Panc1 (cell line): ENCODE measurements around the gene MAML3. TPM values are rescaled to one million over a fixed set of nuclear protein-coding genes. Genes with fewer than 3 reads are reported as not detected.

Source experiments
- ATAC-seq: fragments of 200-7000 bp; cut with Tn5 transposase; 2 replicates; pipeline ENCODE4 v1.9.1; 2020; ENCODE audit warnings: mild to moderate bottlenecking, moderate library complexity
- BruUV-seq: library from RNA; stranded (reverse); fragments of 400-500 nt; replicated peaks from 2 replicates; lab custom pipeline; 2021; lab: Mats Ljungman, UMichigan
- CTCF ChIA-PET: fragments of 300-600 bp; sonication (Branson Sonifier 250); formaldehyde crosslinking; loops from one replicate; lab custom pipeline; 2022; ENCODE audit warnings: antibody characterized with exemption; lab: Charles Lee
- POLR2A ChIA-PET: fragments of 300-600 bp; sonication (Branson Sonifier 250); formaldehyde crosslinking; loops from one replicate; lab custom pipeline; 2022; ENCODE audit warnings: antibody characterized with exemption; lab: Charles Lee
- DNase-seq: peaks from one replicate; pipeline ENCODE4 v3.0.0-alpha.2; 2010; ENCODE audit warnings: low read depth, low spot score
- H3K27ac ChIP-seq: 2 replicates; pipeline ENCODE4 v1.5.1; 2011; ENCODE audit warnings: mild to moderate bottlenecking, low read length, inconsistent platforms
- H3K27me3 ChIP-seq: fragments of 200-500 bp; sonication (Bioruptor generic); 2 replicates; pipeline ENCODE4 v1.6.0; 2014; ENCODE audit warnings: low read length, inconsistent platforms; ENCODE audit not compliant: control insufficient read depth, insufficient read depth
- H3K36me3 ChIP-seq: fragments of 200-500 bp; sonication (Bioruptor generic); 2 replicates; pipeline ENCODE4 v1.5.1; 2014; ENCODE audit warnings: inconsistent platforms, mild to moderate bottlenecking, low read length, moderate library complexity; ENCODE audit not compliant: control insufficient read depth, insufficient read depth
- H3K4me1 ChIP-seq: 2 replicates; pipeline ENCODE4 v1.5.1; 2011; ENCODE audit warnings: inconsistent platforms, mild to moderate bottlenecking, low read length, moderate library complexity; ENCODE audit not compliant: control insufficient read depth, insufficient read depth
- H3K4me3 ChIP-seq, 2 experiments: 2 replicates each; pipeline ENCODE4 v1.5.1; 2011 to 2012; ENCODE audit warnings: low read depth in 2 of 2, low read length in 2 of 2, mild to moderate bottlenecking in 2 of 2, inconsistent platforms in 1 of 2, moderate library complexity in 1 of 2
- H3K9me3 ChIP-seq: fragments of 200-500 bp; sonication (Bioruptor generic); 2 replicates; pipeline ENCODE4 v1.5.1; 2014; ENCODE audit warnings: low read depth, mild to moderate bottlenecking, inconsistent platforms, low read length, moderate library complexity; ENCODE audit not compliant: control insufficient read depth, insufficient read depth
- POLR2AphosphoS5 ChIP-seq: IDR thresholded peaks from 2 replicates; pipeline ENCODE4 v1.6.1; 2012; ENCODE audit warnings: mild to moderate bottlenecking, low read depth, low read length, moderate library complexity
- SIN3A ChIP-seq: IDR thresholded peaks from 2 replicates; pipeline ENCODE4 v1.6.1; 2012; ENCODE audit warnings: low read depth, mild to moderate bottlenecking, low read length, moderate library complexity, borderline replicate concordance; ENCODE audit not compliant: insufficient read depth
- TCF7L2 ChIP-seq: IDR thresholded peaks from 2 replicates; pipeline ENCODE4 v1.6.1; 2011; ENCODE audit warnings: mild to moderate bottlenecking, low read depth, low read length, inconsistent platforms
- in situ Hi-C: cut with HindIII; loops from 2 replicates; pipeline ENCODE4 v1.10.0; 2016; ENCODE audit warnings: low sequenced_read_pairs, low pct_unique_long_range_greater_than_20kb
- intact Hi-C: fragments of 100-400 bp; cut with micrococcal nuclease; formaldehyde crosslinking; loops from one replicate; pipeline ENCODE4 v1.10.0; 2022; ENCODE audit not compliant: unreplicated experiment
- total RNA-seq: library from RNA; stranded (reverse); gene quantifications from one replicate; pipeline ENCODE4 v1.2.1, GENCODE V29; 2021; ENCODE audit not compliant: unreplicated experiment
- TF ChIP-seq, protein P1 (sequence below), 2 experiments: IDR thresholded peaks; 2 replicates each; pipeline ENCODE4 v1.6.1; 2011 to 2012; ENCODE audit warnings: low read depth in 2 of 2, control low read depth in 1 of 2, low read length in 1 of 2, mild to moderate bottlenecking in 1 of 2, moderate library complexity in 1 of 2; ENCODE audit not compliant: insufficient read depth in 1 of 2
- TF ChIP-seq, protein P2 (sequence below): fragments of 450-650 bp; IDR thresholded peaks from 2 replicates; pipeline ENCODE4 v1.5.1; 2017; ENCODE audit warnings: mild to moderate bottlenecking

The MAML3 gene
- total RNA-seq, 1 experiment from 2014 or later, result 7.7 TPM

DNA sequence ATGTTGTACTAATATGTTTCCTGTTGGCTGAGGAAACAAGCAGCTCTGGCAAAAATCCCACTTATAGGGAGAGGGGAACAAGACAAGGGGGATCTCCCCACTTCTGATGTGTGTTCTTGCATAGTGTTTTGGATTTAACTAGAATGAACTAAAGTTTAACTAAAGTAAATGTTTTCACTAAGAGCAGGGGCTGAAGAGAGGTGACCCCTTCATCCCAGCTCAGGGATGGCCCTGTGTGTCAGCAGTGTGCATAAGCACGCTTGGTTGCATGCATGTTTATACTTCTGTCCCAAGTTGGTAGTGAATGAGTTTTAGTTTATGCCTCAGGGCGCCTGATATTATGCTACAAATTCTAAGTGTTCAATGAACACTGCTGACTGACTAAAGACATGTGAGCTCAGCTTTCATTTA lies 319.0 kb downstream of the MAML3 start:
- no TSS peak for BruUV-seq
- ATAC-seq (no peak), DNase-seq (no peak)
- TF ChIP-seq, protein P1, sequence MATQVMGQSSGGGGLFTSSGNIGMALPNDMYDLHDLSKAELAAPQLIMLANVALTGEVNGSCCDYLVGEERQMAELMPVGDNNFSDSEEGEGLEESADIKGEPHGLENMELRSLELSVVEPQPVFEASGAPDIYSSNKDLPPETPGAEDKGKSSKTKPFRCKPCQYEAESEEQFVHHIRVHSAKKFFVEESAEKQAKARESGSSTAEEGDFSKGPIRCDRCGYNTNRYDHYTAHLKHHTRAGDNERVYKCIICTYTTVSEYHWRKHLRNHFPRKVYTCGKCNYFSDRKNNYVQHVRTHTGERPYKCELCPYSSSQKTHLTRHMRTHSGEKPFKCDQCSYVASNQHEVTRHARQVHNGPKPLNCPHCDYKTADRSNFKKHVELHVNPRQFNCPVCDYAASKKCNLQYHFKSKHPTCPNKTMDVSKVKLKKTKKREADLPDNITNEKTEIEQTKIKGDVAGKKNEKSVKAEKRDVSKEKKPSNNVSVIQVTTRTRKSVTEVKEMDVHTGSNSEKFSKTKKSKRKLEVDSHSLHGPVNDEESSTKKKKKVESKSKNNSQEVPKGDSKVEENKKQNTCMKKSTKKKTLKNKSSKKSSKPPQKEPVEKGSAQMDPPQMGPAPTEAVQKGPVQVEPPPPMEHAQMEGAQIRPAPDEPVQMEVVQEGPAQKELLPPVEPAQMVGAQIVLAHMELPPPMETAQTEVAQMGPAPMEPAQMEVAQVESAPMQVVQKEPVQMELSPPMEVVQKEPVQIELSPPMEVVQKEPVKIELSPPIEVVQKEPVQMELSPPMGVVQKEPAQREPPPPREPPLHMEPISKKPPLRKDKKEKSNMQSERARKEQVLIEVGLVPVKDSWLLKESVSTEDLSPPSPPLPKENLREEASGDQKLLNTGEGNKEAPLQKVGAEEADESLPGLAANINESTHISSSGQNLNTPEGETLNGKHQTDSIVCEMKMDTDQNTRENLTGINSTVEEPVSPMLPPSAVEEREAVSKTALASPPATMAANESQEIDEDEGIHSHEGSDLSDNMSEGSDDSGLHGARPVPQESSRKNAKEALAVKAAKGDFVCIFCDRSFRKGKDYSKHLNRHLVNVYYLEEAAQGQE (IDR thresholded peaks at IDR 0.05; ENCODE audit: insufficient read depth in 1 of 2, low read depth in 2 of 2, low read length in 1 of 2), result no peak
- intact Hi-C loops, result no loop called here
- in situ Hi-C loops, result no loop called here
- H3K36me3 ChIP-seq, result no peaks in the 10 kb centered on the region
- ChIA-PET POLR2A (no interaction called here), CTCF (no interaction called here)
- H3K4me1 ChIP-seq, result no peaks in the 10 kb centered on the region
- no peaks in the 10 kb centered on the region for H3K9me3 ChIP-seq
- H3K27me3 ChIP-seq, result no peaks in the 10 kb centered on the region
- H3K27ac ChIP-seq, result no peak overlapping the region
- no peak overlapping the region for H3K4me3 ChIP-seq

DNA sequence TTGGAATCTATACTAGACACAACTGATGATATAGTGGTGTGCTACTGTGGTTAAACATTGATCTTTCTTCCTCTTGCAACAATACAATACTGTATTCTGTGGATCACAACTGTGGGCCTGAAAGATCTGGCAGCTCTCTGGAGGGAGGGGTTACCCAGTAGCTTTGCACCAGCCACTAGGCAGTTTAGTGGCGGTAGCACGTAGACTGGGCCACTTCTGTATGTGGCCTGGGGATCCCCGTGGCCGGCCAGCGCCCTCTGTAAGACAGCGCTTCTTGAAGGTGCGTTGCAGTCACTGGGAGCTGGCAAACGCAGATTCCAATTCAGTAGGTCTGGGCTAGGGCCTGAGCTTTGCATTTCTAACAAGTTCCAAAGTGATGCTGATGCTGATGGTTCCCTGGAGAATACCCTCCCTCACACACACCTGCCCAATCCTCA lies 319.7 kb downstream of the MAML3 start:
- no peaks in the 10 kb centered on the region for H3K4me1 ChIP-seq
- intact Hi-C loops, result no loop called here
- no peaks in the 10 kb centered on the region for H3K9me3 ChIP-seq
- no peak for DNase-seq
- ATAC-seq, result no peak
- ChIA-PET CTCF (no interaction called here), POLR2A (no interaction called here)
- BruUV-seq, result no TSS peak
- H3K27me3 ChIP-seq, result no peaks in the 10 kb centered on the region
- H3K36me3 ChIP-seq, result no peaks in the 10 kb centered on the region
- TF ChIP-seq TCF7L2 (no peak), SIN3A (no peak), POLR2AphosphoS5 (no peak)
- TF ChIP-seq, protein P2, sequence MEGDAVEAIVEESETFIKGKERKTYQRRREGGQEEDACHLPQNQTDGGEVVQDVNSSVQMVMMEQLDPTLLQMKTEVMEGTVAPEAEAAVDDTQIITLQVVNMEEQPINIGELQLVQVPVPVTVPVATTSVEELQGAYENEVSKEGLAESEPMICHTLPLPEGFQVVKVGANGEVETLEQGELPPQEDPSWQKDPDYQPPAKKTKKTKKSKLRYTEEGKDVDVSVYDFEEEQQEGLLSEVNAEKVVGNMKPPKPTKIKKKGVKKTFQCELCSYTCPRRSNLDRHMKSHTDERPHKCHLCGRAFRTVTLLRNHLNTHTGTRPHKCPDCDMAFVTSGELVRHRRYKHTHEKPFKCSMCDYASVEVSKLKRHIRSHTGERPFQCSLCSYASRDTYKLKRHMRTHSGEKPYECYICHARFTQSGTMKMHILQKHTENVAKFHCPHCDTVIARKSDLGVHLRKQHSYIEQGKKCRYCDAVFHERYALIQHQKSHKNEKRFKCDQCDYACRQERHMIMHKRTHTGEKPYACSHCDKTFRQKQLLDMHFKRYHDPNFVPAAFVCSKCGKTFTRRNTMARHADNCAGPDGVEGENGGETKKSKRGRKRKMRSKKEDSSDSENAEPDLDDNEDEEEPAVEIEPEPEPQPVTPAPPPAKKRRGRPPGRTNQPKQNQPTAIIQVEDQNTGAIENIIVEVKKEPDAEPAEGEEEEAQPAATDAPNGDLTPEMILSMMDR, result no peak
- TF ChIP-seq, protein P1 (IDR thresholded peaks at IDR 0.05; ENCODE audit: insufficient read depth in 1 of 2, low read depth in 2 of 2, low read length in 1 of 2), result no peak
- no peak overlapping the region for H3K4me3 ChIP-seq
- no peak overlapping the region for H3K27ac ChIP-seq
- in situ Hi-C loops, result no loop called here
